ENCODE results near the gene GLT6D1.

DNA sequence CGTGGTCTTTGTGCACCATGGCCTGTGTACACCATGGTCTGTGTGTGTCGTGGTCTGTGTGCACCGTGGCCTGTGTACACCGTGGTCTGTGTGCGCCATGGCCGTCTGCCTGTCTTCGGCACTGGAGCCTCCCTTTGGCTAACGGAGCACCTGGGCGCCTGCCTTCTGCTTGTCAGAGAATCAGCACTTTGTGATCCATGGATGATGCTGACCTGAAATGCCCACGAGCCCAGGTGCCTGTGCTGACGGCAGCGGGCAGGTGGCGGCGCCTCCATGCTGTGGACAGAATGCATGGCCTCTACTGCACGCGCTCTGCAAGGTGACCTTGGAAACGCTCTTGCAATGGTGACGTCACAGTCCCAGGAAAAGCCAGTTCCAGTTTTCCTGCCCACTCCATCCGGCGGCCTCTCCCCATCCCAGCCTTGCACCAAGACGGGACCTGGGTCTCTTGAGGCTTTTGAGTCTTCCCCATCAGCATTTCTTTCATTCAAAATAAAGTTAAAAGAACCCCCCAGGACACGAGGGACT, 38.4 kb upstream of the GLT6D1 start:
- TF ChIP-seq, protein P1, sequence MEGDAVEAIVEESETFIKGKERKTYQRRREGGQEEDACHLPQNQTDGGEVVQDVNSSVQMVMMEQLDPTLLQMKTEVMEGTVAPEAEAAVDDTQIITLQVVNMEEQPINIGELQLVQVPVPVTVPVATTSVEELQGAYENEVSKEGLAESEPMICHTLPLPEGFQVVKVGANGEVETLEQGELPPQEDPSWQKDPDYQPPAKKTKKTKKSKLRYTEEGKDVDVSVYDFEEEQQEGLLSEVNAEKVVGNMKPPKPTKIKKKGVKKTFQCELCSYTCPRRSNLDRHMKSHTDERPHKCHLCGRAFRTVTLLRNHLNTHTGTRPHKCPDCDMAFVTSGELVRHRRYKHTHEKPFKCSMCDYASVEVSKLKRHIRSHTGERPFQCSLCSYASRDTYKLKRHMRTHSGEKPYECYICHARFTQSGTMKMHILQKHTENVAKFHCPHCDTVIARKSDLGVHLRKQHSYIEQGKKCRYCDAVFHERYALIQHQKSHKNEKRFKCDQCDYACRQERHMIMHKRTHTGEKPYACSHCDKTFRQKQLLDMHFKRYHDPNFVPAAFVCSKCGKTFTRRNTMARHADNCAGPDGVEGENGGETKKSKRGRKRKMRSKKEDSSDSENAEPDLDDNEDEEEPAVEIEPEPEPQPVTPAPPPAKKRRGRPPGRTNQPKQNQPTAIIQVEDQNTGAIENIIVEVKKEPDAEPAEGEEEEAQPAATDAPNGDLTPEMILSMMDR (IDR thresholded peaks at IDR 0.05): no peak
- TF ChIP-seq POLR2AphosphoS5 (IDR thresholded peaks at IDR 0.05): no peak
- no peak for TF ChIP-seq EP300 (IDR thresholded peaks at IDR 0.05)
- no peak for TF ChIP-seq POLR2A (IDR thresholded peaks at IDR 0.05)

Data from suprapubic skin (tissue), 4 donors.